GM21423 (cell line): ENCODE measurements around the gene ICA1L.

Experiments used
- ATAC-seq: cut with Tn5 transposase; IDR thresholded peaks from one replicate; pipeline ENCODE4 v1.9.1; 2021; ENCODE audit warnings: mild to moderate bottlenecking, moderate library complexity; ENCODE audit not compliant: unreplicated experiment

ICA1L gene

GRCh38 chr2:202786842-202787241, 84.7 kb downstream of the ICA1L start:
- ATAC-seq, result no peak

GRCh38 chr2:202782940-202783558, 88.5 kb downstream of the ICA1L start:
- ATAC-seq, result no peak

- peak; percentile 92 for ATAC-seq
Measured at GRCh38 chr2:202780514-202781021, 91.0 kb downstream of the ICA1L start.

- no peak for ATAC-seq
Measured at GRCh38 chr2:202778217-202778616, 93.3 kb downstream of the ICA1L start.

- no peak for ATAC-seq
Measured at GRCh38 chr2:202774104-202774503, 97.5 kb downstream of the ICA1L start.

GRCh38 chr2:202773301-202773973, 98.1 kb downstream of the ICA1L start:
- no peak for ATAC-seq

GRCh38 chr2:202771741-202772460, 99.7 kb downstream of the ICA1L start:
- ATAC-seq, result no peak

GRCh38 chr2:202771336-202771735, 100.2 kb downstream of the ICA1L start:
- ATAC-seq, result no peak

GRCh38 chr2:202769201-202769600, 102.4 kb downstream of the ICA1L start:
- ATAC-seq, result no peak

- no peak for ATAC-seq
Measured at GRCh38 chr2:202768273-202768672, 103.3 kb downstream of the ICA1L start.

GRCh38 chr2:202765436-202765835, 106.1 kb downstream of the ICA1L start:
- no peak for ATAC-seq

- ATAC-seq, result no peak
Measured at GRCh38 chr2:202764991-202765390, 106.6 kb downstream of the ICA1L start.

GRCh38 chr2:202763916-202764315, 107.7 kb downstream of the ICA1L start:
- no peak for ATAC-seq

GRCh38 chr2:202762556-202762955, 109.0 kb downstream of the ICA1L start:
- ATAC-seq, result no peak

GRCh38 chr2:202760848-202761247, 110.7 kb downstream of the ICA1L start:
- no peak for ATAC-seq

- no peak for ATAC-seq
Measured at GRCh38 chr2:202758604-202759003, 113.0 kb downstream of the ICA1L start.

- no peak for ATAC-seq
Measured at GRCh38 chr2:202758128-202758527, 113.4 kb downstream of the ICA1L start.

GRCh38 chr2:202757339-202757738, 114.2 kb downstream of the ICA1L start:
- no peak for ATAC-seq

- no peak for ATAC-seq
Measured at GRCh38 chr2:202756598-202756997, 115.0 kb downstream of the ICA1L start.

GRCh38 chr2:202754936-202755335, 116.6 kb downstream of the ICA1L start:
- no peak for ATAC-seq

GRCh38 chr2:202752071-202752470, 119.5 kb downstream of the ICA1L start:
- no peak for ATAC-seq
